OCI-LY3 (cell line): Measurements from ENCODE around the gene ARHGAP26.

Experiments used
- CTCF ChIP-seq: fragments of 200-600, 300-600 bp; sonication (generic); IDR thresholded peaks from 2 replicates; pipeline ENCODE4 v1.5.1; 2014; ENCODE audit warnings: antibody characterized with exemption, low read length, low read depth
- EZH2phosphoT487 ChIP-seq: fragments of 200-600 bp; shearing (Covaris generic); IDR thresholded peaks from 2 replicates; pipeline ENCODE4 v1.6.1; 2018; ENCODE audit warnings: antibody characterized with exemption, mixed run types, low read depth

GRCh38 chr5:142926549-142926948, 156.4 kb downstream of the ARHGAP26 start:
- TF ChIP-seq CTCF (no peak), EZH2phosphoT487 (no peak)
